Peyer's patch (tissue), 4 donors: ENCODE data around the gene FSTL5. TPM values are rescaled to one million over a fixed set of nuclear protein-coding genes. Genes with fewer than 3 reads are reported as not detected.
"Not testable (repeated sequence)": the region's sequence is repeated elsewhere in the genome, so short reads cannot be mapped to it uniquely, and the experiment has no call there.

Experiments used
- DNase-seq, 3 donors: peaks; one replicate each; pipeline ENCODE4 v3.0.0-alpha.2; 2017 to 2019
- H3K27ac ChIP-seq, 4 donors: fragments of 200-600 bp; sonication (generic); one replicate each; pipeline ENCODE4 v1.5.1; 2016 to 2019
- H3K27me3 ChIP-seq, 2 donors: fragments of 200-600 bp; sonication (generic); one replicate each; pipeline ENCODE4 v1.5.1; 2019
- H3K36me3 ChIP-seq, 3 donors: fragments of 200-600 bp; sonication (generic); one replicate each; pipeline ENCODE4 v1.5.1; 2016 to 2019
- H3K4me1 ChIP-seq, 4 donors: fragments of 200-600 bp; sonication (generic); one replicate each; pipeline ENCODE4 v1.5.1; 2016 to 2019
- H3K4me3 ChIP-seq, 4 donors: fragments of 200-600 bp; sonication (generic); 1 replicate in 3 of 4; 2 replicates in 1 of 4; pipeline ENCODE4 v1.5.1; 2016 to 2019; ENCODE audit warnings: mild to moderate bottlenecking in 1 of 4
- H3K9me3 ChIP-seq, 4 donors: fragments of 200-600 bp; sonication (generic); one replicate each; pipeline ENCODE4 v1.5.1; 2016 to 2019; ENCODE audit warnings: mild to moderate bottlenecking in 1 of 4
- POLR2A ChIP-seq, 2 donors: fragments of 450-650 bp; IDR thresholded peaks; one replicate each; pipeline ENCODE4 v1.5.1; 2017; ENCODE audit warnings: antibody characterized with exemption in 2 of 2, mild to moderate bottlenecking in 2 of 2, moderate library complexity in 2 of 2
- total RNA-seq, 4 donors: library from RNA; depleted of rRNA; stranded (reverse); fragments of >200 nt; gene quantifications; one replicate each; pipeline ENCODE4 v1.1.0, GENCODE V29; 2016
- TF ChIP-seq, protein P1 (sequence below), 6 experiments: fragments of 450-650 bp in 4 of 6; fragments of 200-600 bp in 2 of 6; sonication (generic) in 1 of 6; IDR thresholded peaks; one replicate each; pipeline ENCODE4 v1.5.1; 2017 to 2019; ENCODE audit warnings: antibody characterized with exemption in 6 of 6, mild to moderate bottlenecking in 3 of 6, moderate library complexity in 1 of 6

FSTL5 gene
- total RNA-seq, 4 donors from 2014 or later = 1.7 TPM; not detected in 3

DNA sequence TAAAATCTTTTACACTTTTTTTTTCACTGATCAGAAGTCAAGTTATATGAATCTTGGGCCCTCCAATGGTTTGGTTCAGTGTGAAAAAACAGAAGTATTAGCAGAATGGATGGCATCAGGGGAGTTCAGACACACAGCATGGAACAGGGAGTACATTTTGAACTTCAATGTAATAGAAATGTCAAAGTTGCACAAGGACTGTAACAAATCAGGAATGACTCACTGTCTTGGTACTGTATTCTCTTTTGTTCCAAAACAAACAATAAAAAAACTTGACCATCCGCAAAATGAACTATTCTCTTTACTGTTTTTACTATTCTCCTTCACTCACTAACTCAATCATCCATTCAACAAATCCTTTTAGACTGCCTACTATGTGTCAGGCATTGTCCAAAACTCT is 401.0 kb downstream of the FSTL5 start:
- Histone ChIP-seq H3K9me3 (no peaks in the 10 kb centered on the region), H3K4me1 (no peaks in the 10 kb centered on the region), H3K4me3 (no peak overlapping the region), H3K27ac (no peak overlapping the region), H3K36me3 (no peaks in the 10 kb centered on the region), H3K27me3 (no peaks in the 10 kb centered on the region)
- no peak for DNase-seq
- TF ChIP-seq, protein P1, sequence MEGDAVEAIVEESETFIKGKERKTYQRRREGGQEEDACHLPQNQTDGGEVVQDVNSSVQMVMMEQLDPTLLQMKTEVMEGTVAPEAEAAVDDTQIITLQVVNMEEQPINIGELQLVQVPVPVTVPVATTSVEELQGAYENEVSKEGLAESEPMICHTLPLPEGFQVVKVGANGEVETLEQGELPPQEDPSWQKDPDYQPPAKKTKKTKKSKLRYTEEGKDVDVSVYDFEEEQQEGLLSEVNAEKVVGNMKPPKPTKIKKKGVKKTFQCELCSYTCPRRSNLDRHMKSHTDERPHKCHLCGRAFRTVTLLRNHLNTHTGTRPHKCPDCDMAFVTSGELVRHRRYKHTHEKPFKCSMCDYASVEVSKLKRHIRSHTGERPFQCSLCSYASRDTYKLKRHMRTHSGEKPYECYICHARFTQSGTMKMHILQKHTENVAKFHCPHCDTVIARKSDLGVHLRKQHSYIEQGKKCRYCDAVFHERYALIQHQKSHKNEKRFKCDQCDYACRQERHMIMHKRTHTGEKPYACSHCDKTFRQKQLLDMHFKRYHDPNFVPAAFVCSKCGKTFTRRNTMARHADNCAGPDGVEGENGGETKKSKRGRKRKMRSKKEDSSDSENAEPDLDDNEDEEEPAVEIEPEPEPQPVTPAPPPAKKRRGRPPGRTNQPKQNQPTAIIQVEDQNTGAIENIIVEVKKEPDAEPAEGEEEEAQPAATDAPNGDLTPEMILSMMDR (IDR thresholded peaks at IDR 0.05) = no peak
- TF ChIP-seq POLR2A (IDR thresholded peaks at IDR 0.05) = no peak

DNA sequence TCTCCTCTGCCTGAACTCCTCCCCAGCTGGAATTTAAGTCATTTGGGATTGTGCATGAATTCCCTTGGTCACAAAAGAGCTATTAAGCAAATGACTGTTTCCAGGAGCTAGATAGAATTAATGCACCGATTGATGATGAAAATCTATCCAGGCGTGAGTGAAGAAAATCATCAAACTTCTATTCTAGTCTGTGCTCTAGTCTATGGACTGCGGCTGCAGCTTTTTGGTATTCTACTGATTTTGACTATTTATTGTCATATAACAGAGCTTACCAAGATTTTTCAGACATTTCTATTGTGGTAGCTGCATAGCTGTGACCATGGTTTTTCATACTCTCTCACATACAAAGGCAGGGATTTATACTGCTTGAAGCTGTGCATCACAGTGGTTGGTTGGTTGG is 403.8 kb downstream of the FSTL5 start:
- TF ChIP-seq, protein P1 (IDR thresholded peaks at IDR 0.05) = no peak
- TF ChIP-seq POLR2A (IDR thresholded peaks at IDR 0.05) = no peak
- H3K27me3 ChIP-seq = no peaks in the 10 kb centered on the region

DNA sequence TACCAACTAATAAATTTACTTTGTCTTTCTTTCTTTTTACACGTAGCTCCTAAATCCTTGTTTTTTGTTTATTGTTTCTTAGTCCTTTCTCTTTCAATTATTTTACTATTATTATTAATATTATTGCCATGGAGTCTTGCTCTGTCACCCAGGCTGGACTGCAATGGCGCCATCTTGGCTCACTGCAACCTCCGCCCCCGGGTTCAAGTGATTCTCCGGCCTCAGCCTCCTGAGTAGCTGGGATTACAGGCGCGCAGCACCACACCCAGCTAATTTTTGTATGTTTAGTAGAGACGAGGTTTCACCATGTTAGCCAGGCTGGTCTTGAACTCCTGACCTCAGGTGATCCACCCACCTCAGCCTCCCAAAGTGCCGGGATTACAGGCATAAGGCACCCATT is 405.4 kb downstream of the FSTL5 start:
- H3K4me1 ChIP-seq, H3K27me3 ChIP-seq, H3K4me3 ChIP-seq, H3K27ac ChIP-seq, DNase-seq, H3K36me3 ChIP-seq, H3K9me3 ChIP-seq: not testable (repeated sequence)

More for the DNA sequence above, 403.8 kb downstream of the FSTL5 start:
- no peaks in the 10 kb centered on the region for H3K36me3 ChIP-seq
- H3K4me3 ChIP-seq = no peak overlapping the region
- no peaks in the 10 kb centered on the region for H3K4me1 ChIP-seq
- H3K27ac ChIP-seq = no peak overlapping the region
- no peak for DNase-seq
- H3K9me3 ChIP-seq = no peaks in the 10 kb centered on the region

DNA sequence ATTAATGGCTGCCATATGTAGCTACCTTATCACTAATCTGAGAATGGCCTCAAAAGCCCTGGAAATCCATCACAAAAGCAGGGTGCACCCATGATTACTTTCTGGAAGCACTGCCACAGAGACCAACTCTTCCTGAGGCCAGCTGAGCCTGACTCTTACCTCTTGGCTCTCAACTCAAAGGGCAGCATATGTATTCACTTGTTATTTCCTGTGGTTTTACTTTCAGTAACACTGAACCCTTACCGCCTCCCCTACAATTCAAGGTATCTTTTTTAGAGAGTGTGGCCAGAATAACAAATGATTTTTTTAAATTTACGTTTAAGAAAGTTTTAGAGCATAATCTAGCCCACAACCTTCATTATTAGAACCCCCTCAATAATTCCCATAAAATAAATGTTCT is 434.9 kb downstream of the FSTL5 start:
- no peak overlapping the region for H3K4me3 ChIP-seq
- H3K4me1 ChIP-seq = no peaks in the 10 kb centered on the region
- H3K36me3 ChIP-seq = no peaks in the 10 kb centered on the region
- H3K27ac ChIP-seq = no peak overlapping the region
- DNase-seq = no peak
- no peaks in the 10 kb centered on the region for H3K27me3 ChIP-seq
- no peaks in the 10 kb centered on the region for H3K9me3 ChIP-seq
- TF ChIP-seq, protein P1 (IDR thresholded peaks at IDR 0.05) = no peak
- TF ChIP-seq POLR2A (IDR thresholded peaks at IDR 0.05) = no peak

DNA sequence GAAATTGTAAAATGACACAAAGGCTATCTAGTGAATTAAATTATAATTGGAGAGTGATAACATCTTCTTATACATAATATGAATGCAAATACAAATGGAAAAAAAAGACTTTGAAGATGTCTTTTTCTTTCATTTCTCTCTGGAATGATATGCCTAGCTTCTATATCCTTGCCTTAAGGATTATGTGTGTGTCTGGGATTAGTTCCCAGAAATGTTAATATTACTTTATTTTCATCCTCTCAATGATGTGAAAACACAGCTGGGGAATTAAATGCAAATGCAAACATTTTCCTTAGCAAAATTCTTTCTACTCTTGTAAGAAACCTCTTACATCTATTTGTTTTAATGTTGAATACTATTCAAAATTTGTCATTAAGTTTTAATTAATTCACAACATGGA is 441.9 kb downstream of the FSTL5 start:
- no peaks in the 10 kb centered on the region for H3K9me3 ChIP-seq
- TF ChIP-seq, protein P1 (IDR thresholded peaks at IDR 0.05) = no peak
- no peak for TF ChIP-seq POLR2A (IDR thresholded peaks at IDR 0.05)
- H3K36me3 ChIP-seq = no peaks in the 10 kb centered on the region
- no peak for DNase-seq
- no peak overlapping the region for H3K27ac ChIP-seq
- no peaks in the 10 kb centered on the region for H3K4me1 ChIP-seq
- H3K27me3 ChIP-seq = no peaks in the 10 kb centered on the region
- no peak overlapping the region for H3K4me3 ChIP-seq

DNA sequence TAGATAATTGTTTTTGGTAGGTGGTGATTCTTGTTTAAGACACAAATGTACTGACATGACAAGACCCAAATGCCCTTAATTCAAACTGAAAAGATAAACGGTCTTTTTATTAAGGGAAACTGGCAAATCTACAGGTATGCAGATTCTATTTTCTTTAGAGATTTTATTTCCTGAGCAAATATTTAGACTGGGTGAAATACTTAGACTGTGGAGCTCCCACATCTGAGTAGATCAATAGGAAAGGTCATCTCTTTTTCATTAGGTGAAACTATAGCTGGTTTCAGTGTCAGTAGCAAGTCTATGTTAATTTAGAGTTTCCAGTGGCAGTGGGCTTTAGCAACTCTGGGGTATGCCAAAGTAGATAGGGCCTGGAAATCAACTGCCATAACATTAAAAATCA is 446.7 kb downstream of the FSTL5 start:
- no peaks in the 10 kb centered on the region for H3K9me3 ChIP-seq
- H3K27ac ChIP-seq = no peak overlapping the region
- H3K4me1 ChIP-seq = no peaks in the 10 kb centered on the region
- TF ChIP-seq, protein P1 (IDR thresholded peaks at IDR 0.05) = no peak
- no peak for TF ChIP-seq POLR2A (IDR thresholded peaks at IDR 0.05)
- no peak for DNase-seq
- no peaks in the 10 kb centered on the region for H3K36me3 ChIP-seq
- no peaks in the 10 kb centered on the region for H3K27me3 ChIP-seq
- H3K4me3 ChIP-seq = no peak overlapping the region
